DLD1 (cell line): Measurements from ENCODE around the gene FBF1.
"Not testable (repeated sequence)": the region's sequence is repeated elsewhere in the genome, so short reads cannot be mapped to it uniquely, and the experiment has no call there.

Source experiments
- in situ Hi-C: cut with HindIII; loops from 2 replicates; pipeline ENCODE4 v1.10.0; 2017; ENCODE audit warnings: low sequenced_read_pairs

FBF1 gene

GRCh38 chr17:75876938-75877751 lies 63.7 kb downstream of the FBF1 start:
- in situ Hi-C loops: no loop called here

- in situ Hi-C loops: no loop called here
Observed at GRCh38 chr17:75876190-75876937, 64.5 kb downstream of the FBF1 start.

GRCh38 chr17:75875940-75876189 lies 65.0 kb downstream of the FBF1 start:
- in situ Hi-C loops: no loop called here

GRCh38 chr17:75875182-75875939 lies 65.5 kb downstream of the FBF1 start:
- in situ Hi-C loops: no loop called here

GRCh38 chr17:75874323-75875181 lies 66.3 kb downstream of the FBF1 start:
- in situ Hi-C loops: no loop called here

GRCh38 chr17:75873587-75874322 lies 67.1 kb downstream of the FBF1 start:
- in situ Hi-C loops: no loop called here

GRCh38 chr17:75872434-75873351 lies 68.1 kb downstream of the FBF1 start:
- in situ Hi-C loops: no loop called here

GRCh38 chr17:75870228-75870627 lies 70.6 kb downstream of the FBF1 start:
- in situ Hi-C loops: not testable (repeated sequence)

GRCh38 chr17:75869282-75870141 lies 71.3 kb downstream of the FBF1 start:
- in situ Hi-C loops: no loop called here

- in situ Hi-C loops: not testable (repeated sequence)
Observed at GRCh38 chr17:75868730-75869281, 72.0 kb downstream of the FBF1 start.

- in situ Hi-C loops: not testable (repeated sequence)
Observed at GRCh38 chr17:75865404-75866188, 75.2 kb downstream of the FBF1 start.

GRCh38 chr17:75864887-75865286 lies 76.0 kb downstream of the FBF1 start:
- in situ Hi-C loops: not testable (repeated sequence)

- in situ Hi-C loops: no loop called here
Observed at GRCh38 chr17:75864448-75864871, 76.4 kb downstream of the FBF1 start.

- in situ Hi-C loops: no loop called here
Observed at GRCh38 chr17:75861927-75862317, 78.9 kb downstream of the FBF1 start.
